GM21447 (cell line): ENCODE results near the gene CDRT4.

ENCODE experiments used
- ATAC-seq: cut with Tn5 transposase; IDR thresholded peaks from one replicate; pipeline ENCODE4 v1.9.1; 2021; ENCODE audit not compliant: unreplicated experiment

CDRT4 gene

DNA sequence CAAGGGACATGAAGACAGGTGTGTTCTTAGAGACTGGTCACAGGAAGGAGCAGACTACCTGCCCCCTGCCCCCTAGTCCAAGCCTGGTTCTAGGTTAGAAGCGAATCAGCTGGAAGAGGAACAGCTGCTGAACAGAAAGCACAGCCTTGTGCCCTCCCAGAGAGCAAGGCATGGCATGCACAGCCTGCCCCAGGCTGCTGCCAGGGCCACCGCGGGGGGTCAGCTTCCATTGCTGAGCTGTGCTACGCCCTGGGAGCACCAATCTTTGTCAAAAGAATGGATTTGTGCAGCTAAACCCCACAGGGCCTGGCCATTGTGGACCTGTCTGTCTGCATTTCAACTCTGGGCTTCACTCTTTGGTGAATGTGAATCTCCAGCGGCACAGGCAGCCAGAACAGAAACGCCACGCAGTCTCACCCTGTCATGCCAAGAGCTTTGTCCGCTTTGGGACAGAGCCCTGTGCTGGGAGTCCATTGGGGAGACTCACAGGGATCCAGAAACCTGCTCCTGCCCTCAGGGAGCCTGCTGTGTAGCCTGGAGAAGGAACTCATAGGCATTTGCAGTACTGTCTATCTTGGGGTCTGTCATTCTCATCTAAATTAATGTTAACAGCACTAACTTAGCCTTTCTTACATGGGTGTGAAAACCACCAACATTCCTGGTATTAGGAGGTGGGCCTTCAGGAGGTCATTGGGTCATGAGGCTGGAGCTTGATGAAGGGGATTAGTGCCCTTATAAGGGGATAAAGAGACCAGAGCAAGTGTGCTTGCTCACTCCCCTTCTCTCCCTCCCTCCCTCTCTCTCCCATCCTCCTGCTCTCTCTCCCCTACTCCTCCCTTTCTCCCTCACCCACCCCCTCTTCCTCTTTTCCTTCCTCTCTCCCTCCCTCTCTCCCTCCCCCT lies 25.6 kb upstream of the CDRT4 start:
- no peak for ATAC-seq

DNA sequence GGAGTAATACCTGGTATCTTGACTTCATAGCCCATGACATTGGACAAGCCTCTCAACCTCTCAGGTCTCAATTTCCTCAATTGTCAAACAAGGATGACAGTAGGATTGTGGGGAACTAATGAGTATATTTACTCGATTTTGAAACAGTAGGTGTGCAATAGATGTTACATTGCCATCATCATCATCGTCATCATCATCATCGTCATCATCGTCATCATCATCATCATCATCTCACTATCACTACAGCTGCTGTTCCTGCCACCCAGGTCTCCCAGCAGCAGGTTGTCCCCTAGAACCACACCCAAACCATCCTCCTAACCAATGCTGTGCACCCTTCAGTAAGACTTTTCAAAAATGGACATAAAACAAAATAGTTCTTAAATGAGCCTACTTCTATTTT lies 24.8 kb upstream of the CDRT4 start:
- ATAC-seq: no peak

DNA sequence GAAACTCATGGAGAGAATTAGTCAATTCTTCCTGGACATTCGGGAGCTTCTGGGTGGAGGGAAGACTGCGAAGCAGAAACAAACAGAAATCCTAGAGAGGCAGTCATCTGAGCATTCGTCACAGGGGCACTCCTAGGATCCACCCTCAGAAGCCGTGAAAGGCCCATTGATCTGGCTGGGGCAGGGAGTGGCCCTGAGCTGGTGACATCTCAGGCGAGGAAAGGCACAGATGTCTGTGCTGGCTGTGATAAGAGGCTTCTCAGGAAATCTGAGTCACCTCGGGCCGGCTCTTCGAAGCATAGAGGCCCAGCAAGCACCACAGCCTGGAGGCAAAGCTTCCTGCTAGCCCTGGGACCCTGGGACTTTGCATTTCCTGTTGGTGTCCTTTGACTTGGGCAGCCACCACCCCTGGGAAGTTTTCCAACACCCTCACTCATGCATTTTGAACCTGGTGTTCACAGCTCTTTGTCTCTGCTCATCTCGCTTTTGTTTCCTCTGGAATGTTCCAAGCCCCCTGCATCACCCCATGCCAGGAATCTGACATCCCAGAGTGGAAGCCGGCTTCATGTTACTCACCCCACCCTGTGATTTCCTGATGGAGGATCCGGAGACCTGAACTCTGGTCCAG lies 23.3 kb upstream of the CDRT4 start:
- ATAC-seq: no peak

DNA sequence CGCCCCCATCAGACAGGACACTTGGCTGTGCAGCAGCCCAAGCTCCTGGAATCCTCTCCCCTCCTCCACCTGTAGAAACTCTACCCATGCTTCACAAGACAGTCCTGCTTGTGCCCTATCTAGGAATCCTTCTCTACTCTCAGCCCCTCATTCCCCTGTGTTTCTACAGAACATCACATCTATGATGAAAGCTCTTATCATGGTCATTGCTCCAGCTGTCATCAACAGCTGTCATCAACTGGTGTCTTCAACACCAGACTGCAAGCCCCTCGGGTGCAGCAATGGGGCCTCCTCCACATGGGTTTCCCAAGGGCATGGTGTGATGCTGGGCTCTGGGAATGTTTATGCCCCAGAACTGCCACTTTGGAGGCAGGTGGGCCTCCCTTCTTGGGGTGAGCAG lies 21.1 kb upstream of the CDRT4 start:
- no peak for ATAC-seq

DNA sequence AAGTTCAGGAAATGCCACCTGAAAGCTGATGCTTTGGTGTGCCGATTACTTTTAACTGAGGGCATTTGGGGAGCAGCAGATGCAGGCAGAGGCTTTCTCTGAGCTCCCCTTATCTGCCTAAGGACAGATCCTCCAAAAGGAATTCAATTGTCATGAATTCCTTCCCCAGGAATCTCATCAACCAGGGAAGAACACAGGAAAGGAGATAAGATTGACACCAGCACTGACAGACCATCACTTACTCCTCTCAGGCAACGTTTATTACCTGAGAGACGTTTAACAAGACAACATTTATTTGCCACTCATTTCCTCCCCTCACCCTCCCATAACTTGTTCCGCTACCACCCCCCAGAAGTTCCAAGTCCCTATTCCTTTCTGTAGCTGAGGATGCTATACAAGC lies 17.6 kb upstream of the CDRT4 start:
- ATAC-seq: no peak

DNA sequence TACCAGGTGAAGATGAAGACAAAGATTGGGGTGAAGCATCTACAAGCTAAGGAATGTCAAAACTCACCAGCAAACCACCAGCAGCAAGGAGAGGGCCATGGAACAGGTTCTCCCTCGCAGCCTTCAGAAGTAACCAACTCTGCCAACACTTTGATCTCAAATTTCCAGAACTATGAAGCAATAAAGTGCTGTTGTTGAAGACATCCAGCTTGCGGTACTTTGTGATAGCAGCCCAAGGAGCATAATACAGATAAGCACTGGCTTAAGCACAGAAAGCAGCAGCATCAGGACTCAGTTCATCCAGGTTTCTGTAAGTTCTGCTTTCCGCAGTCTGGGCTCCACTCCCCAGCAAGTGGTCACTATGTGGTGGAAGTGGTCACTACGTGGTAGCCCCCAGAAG lies 16.0 kb upstream of the CDRT4 start:
- no peak for ATAC-seq

DNA sequence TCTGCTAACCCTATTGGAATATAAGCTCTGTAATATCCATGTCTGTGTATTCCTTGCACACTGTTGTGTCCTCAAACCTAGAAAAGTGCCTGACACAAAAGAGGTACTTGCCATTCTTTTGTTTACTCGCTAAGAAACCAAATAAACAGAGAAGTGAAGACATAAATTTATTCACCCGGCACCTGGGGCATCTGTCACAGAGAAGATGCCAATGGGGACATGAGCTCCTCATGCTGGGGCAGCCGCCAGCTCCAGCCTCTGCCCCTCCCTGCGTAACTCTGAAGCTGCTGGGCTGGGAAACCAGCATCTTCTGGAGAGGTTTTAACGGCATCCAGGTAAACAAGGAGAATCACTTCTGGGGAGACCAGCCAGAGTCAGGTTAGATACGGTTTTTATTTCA lies 15.1 kb upstream of the CDRT4 start:
- ATAC-seq: no peak

DNA sequence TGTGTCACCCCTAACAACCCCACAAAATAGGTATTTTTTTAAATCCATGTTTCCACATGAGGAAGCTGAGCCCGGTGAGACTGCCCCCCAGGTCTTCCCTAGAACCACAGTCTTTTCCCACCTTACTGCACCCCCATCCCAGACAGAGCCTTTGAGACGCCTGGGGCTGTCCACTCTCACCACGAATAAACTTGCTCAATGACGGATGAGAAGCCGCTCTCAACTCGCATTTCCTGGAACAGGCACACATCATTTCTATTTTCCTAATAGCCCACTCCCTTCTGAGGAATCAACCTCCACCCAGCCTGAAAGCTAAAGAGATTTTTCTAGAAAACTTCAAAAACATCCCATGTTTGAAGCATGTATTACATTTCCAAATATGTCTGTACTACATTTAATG lies 14.1 kb upstream of the CDRT4 start:
- no peak for ATAC-seq

DNA sequence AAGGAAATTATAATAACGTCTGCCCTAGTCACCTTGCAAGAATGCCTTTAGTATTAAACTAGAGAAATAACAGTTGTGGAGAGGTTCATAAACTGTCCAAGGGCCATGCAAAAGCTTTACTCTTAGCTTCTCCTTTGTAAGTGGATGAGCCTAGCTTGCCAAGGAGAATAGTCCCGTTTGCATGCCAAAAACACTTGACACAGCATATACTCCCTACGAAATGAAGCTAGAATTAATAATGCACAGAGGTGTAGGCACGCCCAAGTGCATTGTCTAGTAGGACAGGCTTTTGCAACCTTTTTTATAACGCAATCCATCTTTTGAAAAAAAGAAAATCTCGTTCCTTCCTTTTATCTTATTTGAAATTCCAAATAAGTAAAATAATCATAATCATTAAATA lies 12.8 kb upstream of the CDRT4 start:
- ATAC-seq: no peak

DNA sequence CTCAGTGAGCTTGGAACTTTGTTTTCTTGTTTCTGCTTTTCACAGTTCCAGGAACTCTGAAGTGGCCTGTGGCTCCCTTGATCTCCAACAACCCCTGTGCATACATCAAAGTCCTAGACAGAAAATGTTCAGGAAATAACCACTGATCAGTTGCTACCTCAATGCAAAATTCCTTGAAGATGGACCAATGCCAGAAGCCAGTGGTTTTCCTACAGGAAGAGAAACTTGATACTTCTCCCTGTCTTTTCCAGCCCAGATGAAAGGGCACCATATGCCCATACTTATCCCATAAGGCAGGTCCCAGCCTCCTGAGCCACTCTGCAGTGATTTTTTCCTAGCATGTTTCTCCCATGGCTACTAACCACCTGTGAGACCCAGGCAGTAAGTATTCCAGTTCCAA lies 12.3 kb upstream of the CDRT4 start:
- no peak for ATAC-seq

DNA sequence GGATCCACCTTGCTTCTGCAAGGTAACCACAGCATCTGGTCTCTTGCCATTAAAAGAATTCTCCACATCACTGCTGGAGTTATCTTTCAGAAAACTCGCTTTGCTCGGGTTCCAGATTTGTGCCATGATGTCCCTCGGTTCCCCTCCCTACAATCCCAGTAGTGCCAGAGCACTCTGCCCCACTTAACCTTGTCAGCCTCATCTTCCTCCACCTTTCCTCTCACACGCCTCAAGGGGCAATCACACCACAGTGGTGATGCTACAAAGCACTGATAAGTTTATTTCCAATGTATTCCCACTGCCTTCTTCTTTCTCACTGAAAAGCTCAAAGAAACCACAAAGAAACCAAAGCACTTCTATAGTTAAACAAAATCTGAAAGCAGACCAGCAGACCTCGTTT lies 11.4 kb upstream of the CDRT4 start:
- ATAC-seq: no peak

DNA sequence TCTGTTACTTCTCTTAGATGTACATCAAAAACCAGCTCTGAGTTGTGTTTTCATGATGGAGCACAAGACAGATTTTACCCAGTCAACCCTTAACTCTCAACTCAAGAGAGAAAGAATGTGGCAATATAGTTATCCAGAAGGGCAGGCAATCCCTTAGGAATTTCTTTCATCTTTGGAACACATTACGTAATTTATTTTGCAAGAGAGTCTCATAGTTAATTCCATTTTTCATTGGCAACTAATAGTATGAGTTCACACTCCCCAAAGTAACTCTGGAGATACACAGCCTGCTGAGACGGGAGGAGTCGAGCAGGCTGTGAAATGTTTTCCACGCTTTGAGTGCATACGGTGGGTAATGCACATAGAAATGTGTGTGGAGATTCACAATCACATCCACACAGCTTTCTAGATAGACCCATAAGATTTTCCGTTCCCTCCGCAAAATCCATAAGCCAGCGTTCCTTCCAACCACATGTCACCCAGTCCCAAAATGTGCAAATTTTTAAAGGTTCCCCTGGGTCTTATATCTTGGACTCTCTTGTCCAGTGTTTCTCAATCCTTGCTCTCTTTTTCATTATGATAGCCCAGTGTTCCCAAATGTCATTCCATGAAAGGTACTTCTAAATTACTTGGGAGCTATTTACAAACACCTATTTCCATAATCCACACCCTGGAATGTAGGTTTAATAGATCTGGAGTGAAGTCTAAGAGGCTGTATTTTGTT lies 8.4 kb upstream of the CDRT4 start:
- ATAC-seq: no peak

DNA sequence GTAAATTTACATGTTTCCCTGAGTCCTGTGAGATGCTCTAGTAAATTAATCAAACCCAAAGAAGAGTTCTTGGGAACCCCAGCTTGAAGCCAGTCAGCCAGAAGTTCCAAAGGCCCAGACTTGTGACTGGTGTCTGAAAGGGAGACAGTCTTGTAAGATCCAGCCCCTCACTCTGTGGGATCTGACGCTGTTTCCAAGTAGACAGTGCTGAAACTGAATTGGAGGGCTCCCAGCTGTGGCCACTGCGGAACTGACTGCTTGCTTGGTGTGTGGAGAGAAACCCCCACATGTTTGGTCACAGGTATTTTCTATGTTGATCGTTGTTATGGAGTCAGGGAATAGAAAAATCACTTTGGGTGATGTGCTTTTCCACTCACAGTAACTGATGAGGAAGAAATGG lies 5.5 kb upstream of the CDRT4 start:
- ATAC-seq: no peak

DNA sequence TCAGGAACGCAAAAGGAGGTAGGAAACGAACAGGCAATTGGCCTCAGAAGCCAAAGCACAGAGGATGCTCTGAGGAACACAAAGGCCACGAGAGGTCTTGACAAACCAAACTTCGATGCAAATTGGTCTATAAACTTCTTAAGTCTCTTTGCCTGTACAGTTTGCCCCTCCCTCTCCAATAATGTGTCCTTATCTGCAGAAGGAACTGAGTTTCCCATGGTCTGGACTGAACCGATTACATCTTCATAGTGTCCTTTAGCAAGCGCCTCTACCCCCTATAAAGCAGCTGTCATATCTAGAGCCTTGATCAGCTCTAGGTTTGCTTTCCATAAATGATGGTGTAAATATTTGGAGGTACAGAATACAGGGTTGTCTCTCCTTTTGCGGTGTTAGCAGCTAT lies 3.1 kb upstream of the CDRT4 start:
- no peak for ATAC-seq

DNA sequence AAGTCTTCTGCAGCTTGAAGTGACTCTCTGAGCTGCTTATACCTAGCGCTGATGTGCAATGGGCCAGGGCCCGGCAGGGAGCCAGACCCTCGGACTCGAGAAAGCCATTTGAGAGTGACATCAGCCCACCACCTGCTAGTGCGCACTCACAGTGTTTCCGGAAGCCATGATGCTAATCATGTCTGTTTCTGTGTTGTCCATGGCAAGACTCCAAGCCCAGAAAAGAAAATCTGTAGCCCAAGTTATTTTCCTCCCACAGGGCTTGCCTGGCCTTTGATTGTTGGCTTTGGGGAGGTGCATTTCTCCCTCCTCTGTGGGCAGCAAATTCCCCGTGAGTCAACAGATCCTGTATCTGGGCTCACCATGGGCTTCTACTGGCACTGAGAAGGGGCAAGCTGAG lies 1.8 kb upstream of the CDRT4 start:
- no peak for ATAC-seq

DNA sequence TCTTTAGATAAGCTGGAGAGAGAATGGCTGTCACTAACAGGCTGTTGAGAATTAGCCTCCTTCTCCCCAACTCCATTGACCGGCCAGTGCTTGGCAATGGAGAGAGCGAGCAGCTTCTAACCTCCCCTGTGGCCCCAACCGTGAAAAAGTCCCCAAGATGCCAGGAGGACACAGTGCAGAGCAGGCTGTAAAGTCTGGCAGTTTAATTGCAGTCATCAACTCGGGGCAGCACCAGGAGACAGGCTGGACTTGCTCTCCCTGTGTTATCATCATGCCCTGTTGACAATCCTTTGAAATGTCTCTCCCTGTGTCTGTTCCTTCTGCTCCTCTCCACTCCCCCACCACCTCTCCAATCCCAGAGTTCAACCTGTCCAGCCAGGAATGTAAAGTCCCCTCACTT lies 705 bp upstream of the CDRT4 start:
- no peak for ATAC-seq

DNA sequence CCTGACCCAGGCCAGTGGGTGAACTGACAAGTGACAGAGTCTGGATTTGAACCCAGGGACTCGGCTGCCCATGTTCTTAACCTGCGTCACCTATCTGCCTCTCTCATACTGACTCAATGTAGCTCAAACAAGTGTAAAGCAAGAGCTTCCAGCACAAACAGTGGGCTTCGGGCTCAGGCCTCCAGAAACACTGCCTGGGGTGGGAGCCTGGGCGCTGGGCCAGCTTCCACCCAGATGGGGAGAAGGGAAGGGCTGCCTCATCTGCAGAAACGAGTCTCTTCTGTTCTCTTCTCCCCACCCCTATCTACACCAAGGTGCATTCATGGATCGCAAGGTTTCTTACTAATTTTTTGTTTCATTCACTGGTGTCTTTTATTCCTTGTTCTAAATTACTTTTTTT lies 1.3 kb downstream of the CDRT4 start:
- no peak for ATAC-seq

DNA sequence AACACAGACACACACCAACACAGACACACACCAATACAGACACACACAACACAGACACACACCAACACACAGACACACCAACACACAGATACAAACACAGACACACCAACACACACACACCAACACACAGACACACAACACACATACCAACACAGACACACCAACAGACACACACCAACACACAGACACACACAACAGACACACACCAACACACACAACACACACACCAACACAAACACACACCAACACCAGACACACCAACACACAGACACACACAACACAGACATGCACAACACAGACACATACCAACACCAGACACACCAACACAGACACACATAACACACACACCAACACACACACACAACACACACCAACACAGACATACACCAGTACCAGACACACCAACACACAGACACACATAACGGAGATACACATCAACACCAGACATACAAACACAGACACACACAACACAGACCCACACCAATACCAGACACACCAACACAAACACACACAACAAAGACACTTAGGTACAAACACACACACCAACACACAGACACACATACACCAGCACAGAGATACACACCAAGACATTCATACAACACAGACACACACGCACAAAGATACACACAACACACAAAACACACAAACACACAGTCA lies 2.2 kb downstream of the CDRT4 start:
- no peak for ATAC-seq

DNA sequence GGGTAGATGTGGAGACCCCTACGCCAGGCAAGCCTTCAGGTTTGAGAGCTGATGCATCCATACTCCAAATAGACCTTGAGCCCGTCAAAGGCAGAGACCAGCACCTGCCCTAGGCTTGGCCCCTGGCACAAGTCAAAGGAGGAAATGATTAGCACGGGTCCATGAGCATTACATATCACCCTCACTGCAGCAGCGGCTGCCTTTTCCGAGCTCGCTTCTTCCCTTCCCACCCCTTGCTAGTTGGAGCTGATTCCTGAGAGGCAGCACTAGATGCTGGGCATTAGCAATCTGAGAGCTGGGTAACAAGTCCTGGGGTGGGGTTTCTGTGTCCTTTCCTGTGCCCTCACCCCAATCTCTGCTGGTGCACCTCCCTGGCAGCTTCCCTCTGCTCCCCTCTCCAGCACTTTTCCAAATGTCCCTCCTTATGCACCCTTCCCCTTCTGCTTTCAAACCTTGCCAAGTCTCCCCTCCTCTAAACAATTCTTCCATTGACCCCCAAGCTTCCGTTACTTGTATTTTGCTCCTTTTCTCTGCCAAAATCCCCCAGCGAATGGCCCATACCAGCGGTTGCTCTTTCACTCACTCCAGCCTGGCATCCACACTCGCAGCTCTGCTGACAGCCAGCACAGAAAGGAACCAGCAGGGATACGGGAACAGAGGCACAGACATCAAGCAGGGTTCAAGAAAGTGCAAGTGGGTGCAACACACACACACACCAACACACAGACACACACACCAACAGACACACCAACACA lies 3.0 kb downstream of the CDRT4 start:
- ATAC-seq: no peak

DNA sequence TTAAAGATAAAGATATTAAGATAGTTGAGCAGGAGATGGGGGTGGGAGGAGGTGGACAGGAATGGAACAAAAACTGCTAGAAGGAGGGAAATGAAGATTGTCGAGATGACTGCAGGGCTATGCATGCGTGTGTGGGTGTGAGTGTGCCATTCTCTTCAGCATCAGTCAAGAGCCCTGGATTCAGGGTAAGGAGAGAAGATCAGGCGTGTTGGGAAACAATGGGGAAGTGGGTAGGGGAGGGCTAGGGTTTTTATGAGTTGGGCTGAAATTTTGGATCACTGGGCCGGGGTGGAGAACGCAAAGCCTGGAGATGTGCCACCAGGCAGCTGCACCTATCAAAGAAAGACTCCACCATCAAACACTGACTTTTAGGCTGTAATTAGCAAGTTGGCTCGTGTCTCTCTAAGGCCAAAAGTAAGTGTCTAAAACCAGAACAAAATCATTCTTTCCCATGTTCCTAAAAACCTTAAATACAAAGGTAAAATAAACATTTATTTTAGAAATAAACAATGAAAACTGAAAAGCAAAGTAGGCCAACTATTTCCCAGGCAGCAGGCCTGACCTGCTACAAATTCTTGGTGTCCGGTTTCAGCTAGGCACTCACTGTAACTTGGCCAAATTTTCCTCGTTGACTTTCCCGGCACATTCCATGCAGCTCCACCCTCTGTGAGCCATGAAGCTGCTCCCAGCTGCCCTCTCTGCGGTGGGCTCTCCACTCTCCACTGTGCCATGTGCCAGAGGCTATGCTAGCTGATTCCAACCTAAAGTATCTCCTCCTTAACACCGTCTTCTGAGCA lies 4.2 kb downstream of the CDRT4 start:
- ATAC-seq: no peak
